Tibial nerve (tissue), 4 donors: Measurements from ENCODE around the gene SEMA4G.

Source experiments
- CTCF ChIP-seq, 5 experiments: fragments of 200-600 bp in 3 of 5; fragments of 450-650 bp in 2 of 5; sonication (generic) in 3 of 5; IDR thresholded peaks; one replicate each; pipeline ENCODE4 v1.5.1; 2016 to 2019; ENCODE audit warnings: antibody characterized with exemption in 5 of 5, mild to moderate bottlenecking in 3 of 5, moderate library complexity in 2 of 5
- EP300 ChIP-seq, 2 donors: sonication (generic); formaldehyde crosslinking; IDR thresholded peaks; one replicate each; pipeline ENCODE4 v1.6.1; 2017; ENCODE audit warnings: antibody characterized with exemption in 2 of 2, mild to moderate bottlenecking in 1 of 2
- POLR2A ChIP-seq, 2 donors: fragments of 450-650 bp; IDR thresholded peaks; one replicate each; pipeline ENCODE4 v1.6.1; 2017; ENCODE audit warnings: antibody characterized with exemption in 2 of 2, mild to moderate bottlenecking in 2 of 2, moderate library complexity in 2 of 2

- TF ChIP-seq CTCF (IDR thresholded peaks at IDR 0.05) (no peak), EP300 (IDR thresholded peaks at IDR 0.05) (no peak), POLR2A (IDR thresholded peaks at IDR 0.05) (no peak)
Measured at GRCh38 chr10:100983868-100984671, 14.8 kb downstream of the SEMA4G start.
